HEK293 (cell line): ENCODE data around the gene NEK1.

ENCODE experiments used
- CTCF ChIA-PET: fragments of 350-600 bp; formaldehyde crosslinking; extraction: SDS; loops from one replicate; lab custom pipeline; 2021; ENCODE audit warnings: antibody characterized with exemption; lab: Yijun Ruan, JAX
- POLR2A ChIA-PET: fragments of 300-600 bp; formaldehyde crosslinking; extraction: SDS; loops from one replicate; lab custom pipeline; 2020; ENCODE audit warnings: antibody characterized with exemption, inconsistent platforms; lab: Yijun Ruan, JAX
- H3K27ac ChIP-seq: fragments of 200-500 bp; sonication (Bioruptor generic); 2 replicates; pipeline ENCODE4 v1.5.1; 2014; ENCODE audit warnings: low read depth, low read length, control low read depth, inconsistent platforms; ENCODE audit errors: extremely low read depth
- H3K36me3 ChIP-seq, 2 experiments: fragments of 200-500 bp in 1 of 2; sonication (Bioruptor generic) in 1 of 2; 1 replicate in 1 of 2; 2 replicates in 1 of 2; pipeline ENCODE4 v1.5.1; 2014 to 2017; ENCODE audit warnings: inconsistent platforms in 2 of 2, low read length in 2 of 2; ENCODE audit not compliant: control insufficient read depth in 2 of 2, insufficient read depth in 1 of 2
- H3K4me1 ChIP-seq: fragments of 200-500 bp; sonication (Bioruptor generic); 2 replicates; pipeline ENCODE4 v1.5.1; 2014; ENCODE audit warnings: mild to moderate bottlenecking, low read length, inconsistent platforms; ENCODE audit not compliant: control insufficient read depth, insufficient read depth
- H3K4me3 ChIP-seq: 2 replicates; pipeline ENCODE4 v1.5.1; 2011; ENCODE audit warnings: low read depth, mild to moderate bottlenecking, control low read depth, low read length, moderate library complexity
- H3K9me3 ChIP-seq: fragments of 200-500 bp; sonication (Bioruptor generic); 2 replicates; pipeline ENCODE4 v1.5.1; 2014; ENCODE audit warnings: low read depth, low read length, inconsistent platforms; ENCODE audit not compliant: control insufficient read depth, insufficient read depth
- BCL11A ChIP-seq: fragments of 450-650 bp; formaldehyde crosslinking; IDR thresholded peaks from 2 replicates; pipeline ENCODE4 v1.5.1; 2016; ENCODE audit warnings: low read depth, missing biosample characterization, missing genetic modification characterization
- FEZF1 ChIP-seq: fragments of 450-650 bp; formaldehyde crosslinking; IDR thresholded peaks from 2 replicates; pipeline ENCODE4 v1.5.1; 2016; ENCODE audit warnings: missing biosample characterization, missing genetic modification characterization
- GLIS2 ChIP-seq: fragments of 450-650 bp; formaldehyde crosslinking; IDR thresholded peaks from 2 replicates; pipeline ENCODE4 v1.5.1; 2016; ENCODE audit warnings: missing biosample characterization, missing genetic modification characterization
- MEIS1 ChIP-seq: sonication (generic); formaldehyde crosslinking; IDR thresholded peaks from 2 replicates; pipeline ENCODE4 v1.8.1; 2022; ENCODE audit warnings: missing genetic modification reagents, mild to moderate bottlenecking, borderline replicate concordance
- ZBTB1 ChIP-seq: fragments of 450-650 bp; formaldehyde crosslinking; IDR thresholded peaks from 2 replicates; pipeline ENCODE4 v1.5.1; 2016; ENCODE audit warnings: missing biosample characterization, missing genetic modification characterization
- ZFHX2 ChIP-seq: fragments of 450-650 bp; formaldehyde crosslinking; conservative IDR thresholded peaks from 2 replicates; pipeline ENCODE4 v1.5.1; 2016; ENCODE audit warnings: missing biosample characterization, missing genetic modification characterization
- ZNF114 ChIP-seq: fragments of 450-650 bp; formaldehyde crosslinking; IDR thresholded peaks from 2 replicates; pipeline ENCODE4 v1.5.0; 2017; ENCODE audit warnings: missing biosample characterization, missing genetic modification characterization
- ZNF121 ChIP-seq: fragments of 450-650 bp; formaldehyde crosslinking; IDR thresholded peaks from 2 replicates; pipeline ENCODE4 v1.5.1; 2016; ENCODE audit warnings: missing biosample characterization, missing genetic modification characterization
- ZNF138 ChIP-seq: fragments of 450-650 bp; formaldehyde crosslinking; IDR thresholded peaks from 2 replicates; pipeline ENCODE4 v1.5.1; 2016; ENCODE audit warnings: missing biosample characterization, missing genetic modification characterization, borderline replicate concordance
- ZNF214 ChIP-seq: fragments of 450-650 bp; formaldehyde crosslinking; IDR thresholded peaks from 2 replicates; pipeline ENCODE4 v1.5.1; 2017; ENCODE audit warnings: missing biosample characterization, mild to moderate bottlenecking, missing genetic modification characterization, borderline replicate concordance
- ZNF221 ChIP-seq: fragments of 450-650 bp; formaldehyde crosslinking; IDR thresholded peaks from 2 replicates; pipeline ENCODE4 v1.5.1; 2017; ENCODE audit warnings: missing biosample characterization, missing genetic modification characterization, borderline replicate concordance
- ZNF223 ChIP-seq: fragments of 450-650 bp; formaldehyde crosslinking; IDR thresholded peaks from 2 replicates; pipeline ENCODE4 v1.5.1; 2016; ENCODE audit warnings: missing biosample characterization, missing genetic modification characterization
- ZNF26 ChIP-seq: fragments of 450-650 bp; formaldehyde crosslinking; IDR thresholded peaks from 2 replicates; pipeline ENCODE4 v1.5.1; 2016; ENCODE audit warnings: missing biosample characterization, missing genetic modification characterization
- ZNF266 ChIP-seq: fragments of 450-650 bp; formaldehyde crosslinking; IDR thresholded peaks from 2 replicates; pipeline ENCODE4 v1.5.1; 2016; ENCODE audit warnings: missing biosample characterization, missing genetic modification characterization, low read depth
- ZNF449 ChIP-seq: fragments of 450-650 bp; formaldehyde crosslinking; IDR thresholded peaks from 2 replicates; pipeline ENCODE4 v1.5.1; 2017; ENCODE audit warnings: missing biosample characterization, mild to moderate bottlenecking, missing genetic modification characterization, moderate library complexity
- ZNF510 ChIP-seq: fragments of 450-650 bp; formaldehyde crosslinking; IDR thresholded peaks from 2 replicates; pipeline ENCODE4 v1.5.1; 2018; ENCODE audit warnings: mild to moderate bottlenecking, missing genetic modification characterization, missing biosample characterization; ENCODE audit not compliant: insufficient replicate concordance
- ZNF560 ChIP-seq: fragments of 450-650 bp; formaldehyde crosslinking; IDR thresholded peaks from 2 replicates; pipeline ENCODE4 v1.5.1; 2017; ENCODE audit warnings: missing biosample characterization, missing genetic modification characterization, borderline replicate concordance
- ZNF596 ChIP-seq: fragments of 450-650 bp; IDR thresholded peaks from 2 replicates; pipeline ENCODE4 v1.5.0; 2018; ENCODE audit warnings: missing biosample characterization, mild to moderate bottlenecking, missing genetic modification characterization, moderate library complexity
- ZNF624 ChIP-seq: fragments of 450-650 bp; formaldehyde crosslinking; IDR thresholded peaks from 2 replicates; pipeline ENCODE4 v1.5.1; 2017; ENCODE audit warnings: missing biosample characterization, missing genetic modification characterization
- ZNF777 ChIP-seq: fragments of 450-650 bp; formaldehyde crosslinking; IDR thresholded peaks from 2 replicates; pipeline ENCODE4 v1.5.1; 2017; ENCODE audit warnings: missing biosample characterization, missing genetic modification characterization, borderline replicate concordance
- ZNF830 ChIP-seq: fragments of 450-650 bp; IDR thresholded peaks from 2 replicates; pipeline ENCODE4 v1.5.0; 2018; ENCODE audit warnings: missing biosample characterization, missing genetic modification characterization, low read depth, mild to moderate bottlenecking, moderate library complexity
- TF ChIP-seq, protein P1 (sequence below): fragments of 450-650 bp; formaldehyde crosslinking; IDR thresholded peaks from 2 replicates; pipeline ENCODE4 v1.5.1; 2017; ENCODE audit warnings: missing biosample characterization, missing genetic modification characterization

NEK1 gene

DNA sequence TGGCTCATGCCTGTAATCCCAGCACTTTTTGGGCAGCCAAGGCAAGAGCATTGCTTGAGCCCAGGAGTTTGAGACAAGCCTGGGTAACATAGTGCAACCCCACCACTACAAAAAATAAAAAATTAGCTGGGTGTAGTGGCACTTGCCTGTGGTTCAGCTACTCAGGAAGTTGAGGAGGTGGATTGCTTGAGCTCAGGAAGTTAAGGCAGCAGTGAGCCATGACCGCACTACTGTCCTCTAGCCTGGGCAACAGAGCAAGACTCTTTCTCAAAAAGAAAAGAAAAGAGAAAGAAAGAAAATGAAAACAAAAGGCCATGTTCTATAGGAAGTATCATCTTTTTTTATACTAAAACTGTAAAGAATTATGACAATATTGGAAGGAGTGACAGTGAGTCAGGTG is 38.5 kb downstream of the NEK1 start:
- H3K9me3 ChIP-seq, result no peaks in the 10 kb centered on the region
- CTCF ChIA-PET, result interaction anchor here (0.5 kb wide), 1 partner anchor 599 kb away, joined by 5 read pairs; no protein-coding TSS in a partner anchor
- peaks cover 0 to 30% of the 10 kb centered on the region in 2 experiments; a peak in 2 of 3 replicates for H3K36me3 ChIP-seq
- TF ChIP-seq FEZF1, result no peak
- no peak for TF ChIP-seq BCL11A (tag by site-specific recombination)
- TF ChIP-seq ZNF624 (tag by site-specific recombination), result no peak
- no peak for TF ChIP-seq ZNF138 (tag by site-specific recombination)
- TF ChIP-seq ZNF596 (tag by site-specific recombination), result no peak
- TF ChIP-seq ZNF777 (tag by site-specific recombination), result no peak
- no peak for TF ChIP-seq MEIS1 (CRISPR knock-in tag)
- TF ChIP-seq, protein P1, sequence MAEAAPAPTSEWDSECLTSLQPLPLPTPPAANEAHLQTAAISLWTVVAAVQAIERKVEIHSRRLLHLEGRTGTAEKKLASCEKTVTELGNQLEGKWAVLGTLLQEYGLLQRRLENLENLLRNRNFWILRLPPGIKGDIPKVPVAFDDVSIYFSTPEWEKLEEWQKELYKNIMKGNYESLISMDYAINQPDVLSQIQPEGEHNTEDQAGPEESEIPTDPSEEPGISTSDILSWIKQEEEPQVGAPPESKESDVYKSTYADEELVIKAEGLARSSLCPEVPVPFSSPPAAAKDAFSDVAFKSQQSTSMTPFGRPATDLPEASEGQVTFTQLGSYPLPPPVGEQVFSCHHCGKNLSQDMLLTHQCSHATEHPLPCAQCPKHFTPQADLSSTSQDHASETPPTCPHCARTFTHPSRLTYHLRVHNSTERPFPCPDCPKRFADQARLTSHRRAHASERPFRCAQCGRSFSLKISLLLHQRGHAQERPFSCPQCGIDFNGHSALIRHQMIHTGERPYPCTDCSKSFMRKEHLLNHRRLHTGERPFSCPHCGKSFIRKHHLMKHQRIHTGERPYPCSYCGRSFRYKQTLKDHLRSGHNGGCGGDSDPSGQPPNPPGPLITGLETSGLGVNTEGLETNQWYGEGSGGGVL (tag by site-specific recombination), result no peak
- TF ChIP-seq ZFHX2 (tag by site-specific recombination), result no peak
- no peak for TF ChIP-seq ZNF830 (tag by site-specific recombination)
- no peak for TF ChIP-seq GLIS2 (tag by site-specific recombination)
- no peak for TF ChIP-seq ZNF560 (tag by site-specific recombination)
- TF ChIP-seq ZNF214 (tag by site-specific recombination), result no peak
- TF ChIP-seq ZNF510 (tag by site-specific recombination), result no peak
- no peak for TF ChIP-seq ZNF449 (tag by site-specific recombination)
- no peak for TF ChIP-seq ZNF121 (tag by site-specific recombination)
- TF ChIP-seq ZNF221 (tag by site-specific recombination), result no peak
- no peak for TF ChIP-seq ZNF266
- no peak for TF ChIP-seq ZNF26 (tag by site-specific recombination)
- no peak for TF ChIP-seq ZBTB1 (tag by site-specific recombination)
- no peaks in the 10 kb centered on the region for H3K4me1 ChIP-seq
- no peak overlapping the region for H3K4me3 ChIP-seq
- H3K27ac ChIP-seq, result no peak overlapping the region
- POLR2A ChIA-PET, result no interaction called here

- Histone ChIP-seq H3K9me3 (no peaks in the 10 kb centered on the region), H3K36me3 (peaks cover 0 to 29% of the 10 kb centered on the region in 2 experiments; a peak in 2 of 3 replicates), H3K27ac (no peak overlapping the region), H3K4me3 (no peak overlapping the region), H3K4me1 (no peaks in the 10 kb centered on the region)
- TF ChIP-seq ZNF223 (tag by site-specific recombination) (no peak), ZNF114 (tag by site-specific recombination) (no peak)
- ChIA-PET POLR2A (no interaction called here), CTCF (no interaction called here)
Observed at GRCh38 chr4:169571435-169571834, 40.9 kb downstream of the NEK1 start.
